CD4-positive, CD25-positive, alpha-beta regulatory T cell (primary cell): ENCODE data around the gene AFM. TPM values are rescaled to one million over a fixed set of nuclear protein-coding genes. Genes with fewer than 3 reads are reported as not detected.

ENCODE experiments used
- ATAC-seq, 2 donors: fragments of 150-1000 bp; cut with Tn5 transposase; one replicate each; pipeline ENCODE4 v1.10.0; 2021; ENCODE audit warnings: low read depth in 2 of 2, moderate number of reproducible peaks in 2 of 2, moderate library complexity in 1 of 2
- DNase-seq, 3 donors: peaks; one replicate each; pipeline versions ENCODE4 v3.0.0 to v3.0.0-alpha.2; 2012 to 2022; ENCODE audit warnings: mixed read lengths in 1 of 3
- H3K27ac ChIP-seq: one replicate; pipeline ENCODE4 v1.7.0; 2013; ENCODE audit warnings: mild to moderate bottlenecking, low read length; ENCODE audit not compliant: insufficient read depth, poor library complexity, severe bottlenecking
- H3K27me3 ChIP-seq: one replicate; pipeline ENCODE4 v1.7.0; 2013; ENCODE audit warnings: low read length; ENCODE audit not compliant: control insufficient read depth, insufficient read depth
- H3K36me3 ChIP-seq: one replicate; pipeline ENCODE4 v1.7.0; 2013; ENCODE audit warnings: mild to moderate bottlenecking, low read length, moderate library complexity; ENCODE audit not compliant: control insufficient read depth, insufficient read depth
- H3K4me1 ChIP-seq: 2 replicates; pipeline ENCODE4 v1.7.0; 2013; ENCODE audit warnings: mild to moderate bottlenecking, low read length; ENCODE audit not compliant: insufficient read depth, control insufficient read depth, poor library complexity, severe bottlenecking
- H3K4me3 ChIP-seq: one replicate; pipeline ENCODE4 v1.7.0; 2013; ENCODE audit warnings: low read depth, mild to moderate bottlenecking, low read length, moderate library complexity
- H3K9me3 ChIP-seq, 2 experiments: 1 replicate in 1 of 2; 2 replicates in 1 of 2; pipeline ENCODE4 v1.7.0; 2013; ENCODE audit warnings: low read length in 2 of 2, mild to moderate bottlenecking in 1 of 2, moderate library complexity in 1 of 2; ENCODE audit not compliant: control insufficient read depth in 2 of 2
- H3K27ac Mint-ChIP-seq, 3 donors: one replicate each; pipeline ENCODE4 v1.8.0; 2020 to 2022; ENCODE audit warnings: mild to moderate bottlenecking in 3 of 3, mixed read lengths in 3 of 3, moderate library complexity in 2 of 3
- H3K27me3 Mint-ChIP-seq: one replicate; pipeline ENCODE4 v1.8.0; 2022; ENCODE audit warnings: mild to moderate bottlenecking, mixed read lengths
- H3K36me3 Mint-ChIP-seq: one replicate; pipeline ENCODE4 v1.8.0; 2020; ENCODE audit warnings: mixed read lengths
- H3K4me1 Mint-ChIP-seq, 4 donors: one replicate each; pipeline ENCODE4 v1.8.0; 2020 to 2022; ENCODE audit warnings: mixed read lengths in 4 of 4, mild to moderate bottlenecking in 1 of 4
- H3K4me3 Mint-ChIP-seq, 4 donors: one replicate each; pipeline ENCODE4 v1.8.0; 2020 to 2022; ENCODE audit warnings: mild to moderate bottlenecking in 4 of 4, mixed read lengths in 4 of 4, moderate library complexity in 3 of 4
- H3K9me3 Mint-ChIP-seq, 7 donors: one replicate each; pipeline ENCODE4 v1.8.0; 2020 to 2022; ENCODE audit warnings: mixed read lengths in 7 of 7, mild to moderate bottlenecking in 3 of 7, moderate library complexity in 2 of 7
- polyA plus RNA-seq, 4 donors: library from polyadenylated mRNA; unstranded; fragments of 300-500 nt; fragmentation: Illumina TruSeq; gene quantifications; one replicate each; pipeline ENCODE4 v1.2.3, GENCODE V29; 2021
- total RNA-seq: library from RNA; stranded (reverse); gene quantifications from one replicate; pipeline ENCODE4 v1.2.3, GENCODE V29; 2022

The AFM gene
- total and polyA plus RNA-seq, 5 donors from 2014 or later = not detected

- Histone ChIP-seq H3K4me3 (no peak overlapping the region), H3K27ac (no peak overlapping the region), H3K27me3 (no peaks in the 10 kb centered on the region), H3K36me3 (no peaks in the 10 kb centered on the region), H3K4me1 (no peaks in the 10 kb centered on the region), H3K9me3 (no peaks in the 10 kb centered on the region)
- Mint-ChIP-seq H3K4me1 (no peaks in the 10 kb centered on the region), H3K36me3 (no peaks in the 10 kb centered on the region), H3K27me3 (no peaks in the 10 kb centered on the region), H3K9me3 (peaks cover 0 to 2% (median 0%) of the 10 kb centered on the region in 7 donors), H3K4me3 (no peak overlapping the region), H3K27ac (no peak overlapping the region)
- no peak for DNase-seq
- ATAC-seq = no peak
Observed at GRCh38 chr4:73445383-73446335, 35.9 kb upstream of the AFM start.

- H3K4me1 ChIP-seq = no peaks in the 10 kb centered on the region
- H3K9me3 ChIP-seq = no peaks in the 10 kb centered on the region
- H3K4me3 Mint-ChIP-seq = no peak overlapping the region
- H3K36me3 ChIP-seq = no peaks in the 10 kb centered on the region
- no peaks in the 10 kb centered on the region for H3K27me3 ChIP-seq
- DNase-seq (peak in 2 of 3 donors; percentile 12 to 51), ATAC-seq (peak; percentile 64 to 69)
- no peaks in the 10 kb centered on the region for H3K4me1 Mint-ChIP-seq
- no peaks in the 10 kb centered on the region for H3K27me3 Mint-ChIP-seq
- peaks cover 0 to 2% (median 0%) of the 10 kb centered on the region in 7 donors for H3K9me3 Mint-ChIP-seq
- H3K4me3 ChIP-seq = no peak overlapping the region
- no peaks in the 10 kb centered on the region for H3K36me3 Mint-ChIP-seq
- no peak overlapping the region for H3K27ac Mint-ChIP-seq
- no peak overlapping the region for H3K27ac ChIP-seq
Observed at GRCh38 chr4:73446336-73446938, 35.1 kb upstream of the AFM start.

GRCh38 chr4:73447671-73448070, 33.9 kb upstream of the AFM start:
- Histone ChIP-seq H3K9me3 (no peaks in the 10 kb centered on the region), H3K27me3 (no peaks in the 10 kb centered on the region), H3K4me1 (no peaks in the 10 kb centered on the region), H3K4me3 (no peak overlapping the region), H3K36me3 (no peaks in the 10 kb centered on the region), H3K27ac (no peak overlapping the region)
- Mint-ChIP-seq H3K9me3 (peaks cover 0 to 2% (median 0%) of the 10 kb centered on the region in 7 donors), H3K36me3 (no peaks in the 10 kb centered on the region), H3K4me3 (no peak overlapping the region), H3K27ac (no peak overlapping the region), H3K4me1 (no peaks in the 10 kb centered on the region), H3K27me3 (no peaks in the 10 kb centered on the region)
- DNase-seq (no peak), ATAC-seq (no peak)

DNA sequence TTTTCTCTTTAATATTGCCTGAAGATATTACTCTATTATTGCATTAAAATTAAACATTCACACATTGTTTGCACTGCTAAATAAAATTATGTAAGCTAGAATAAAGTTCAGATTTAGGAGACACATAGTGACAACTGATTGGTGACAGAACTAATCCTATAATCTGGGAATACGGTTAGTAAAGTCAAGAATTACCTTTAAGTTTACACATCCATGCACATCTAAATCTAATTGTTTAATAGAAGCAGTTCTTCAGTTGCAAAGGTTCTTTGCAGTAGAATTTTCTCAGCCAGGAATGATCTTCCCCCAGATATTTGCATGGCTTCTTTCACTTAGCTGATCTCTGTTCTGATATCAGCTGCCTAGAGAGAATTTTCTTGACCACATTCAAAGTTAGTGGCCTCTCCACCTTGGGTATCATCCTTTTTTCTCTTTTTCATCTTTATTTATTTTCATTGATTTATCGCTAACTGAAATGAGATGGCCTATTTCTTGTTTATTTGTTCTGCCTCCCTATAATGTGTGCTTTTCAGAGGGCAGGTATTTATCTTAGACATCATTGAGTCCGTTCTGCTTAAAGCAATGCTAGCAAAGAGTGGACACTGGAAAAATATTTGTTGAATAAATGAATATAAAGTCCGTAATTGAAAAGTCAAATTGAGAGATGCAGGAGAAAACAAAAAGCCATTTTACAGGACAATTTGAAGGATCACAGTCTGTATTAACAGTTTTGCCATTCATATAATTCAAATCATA, 32.9 kb upstream of the AFM start:
- no peaks in the 10 kb centered on the region for H3K27me3 ChIP-seq
- no peaks in the 10 kb centered on the region for H3K36me3 ChIP-seq
- H3K4me1 Mint-ChIP-seq = no peaks in the 10 kb centered on the region
- H3K4me3 Mint-ChIP-seq = no peak overlapping the region
- H3K4me3 ChIP-seq = no peak overlapping the region
- ATAC-seq = no peak
- no peak overlapping the region for H3K27ac ChIP-seq
- no peak for DNase-seq
- no peaks in the 10 kb centered on the region for H3K9me3 ChIP-seq
- H3K36me3 Mint-ChIP-seq = no peaks in the 10 kb centered on the region
- peaks cover 0 to 2% (median 0%) of the 10 kb centered on the region in 7 donors for H3K9me3 Mint-ChIP-seq
- no peaks in the 10 kb centered on the region for H3K4me1 ChIP-seq
- H3K27me3 Mint-ChIP-seq = no peaks in the 10 kb centered on the region
- H3K27ac Mint-ChIP-seq = no peak overlapping the region

- Histone ChIP-seq H3K4me1 (no peaks in the 10 kb centered on the region), H3K4me3 (no peak overlapping the region), H3K27ac (no peak overlapping the region), H3K9me3 (no peaks in the 10 kb centered on the region), H3K27me3 (no peaks in the 10 kb centered on the region), H3K36me3 (no peaks in the 10 kb centered on the region)
- Mint-ChIP-seq H3K36me3 (no peaks in the 10 kb centered on the region), H3K9me3 (peaks cover 0 to 2% (median 0%) of the 10 kb centered on the region in 7 donors), H3K27me3 (no peaks in the 10 kb centered on the region), H3K27ac (no peak overlapping the region), H3K4me1 (no peaks in the 10 kb centered on the region), H3K4me3 (no peak overlapping the region)
- ATAC-seq = no peak
- no peak for DNase-seq
Observed at GRCh38 chr4:73450398-73451004, 31.0 kb upstream of the AFM start.

- ATAC-seq (no peak), DNase-seq (no peak)
- H3K27me3 Mint-ChIP-seq = no peaks in the 10 kb centered on the region
- no peak overlapping the region for H3K4me3 Mint-ChIP-seq
- Histone ChIP-seq H3K36me3 (no peaks in the 10 kb centered on the region), H3K27me3 (no peaks in the 10 kb centered on the region), H3K4me1 (no peaks in the 10 kb centered on the region), H3K9me3 (no peaks in the 10 kb centered on the region), H3K4me3 (no peak overlapping the region), H3K27ac (no peak overlapping the region)
- H3K27ac Mint-ChIP-seq = no peak overlapping the region
- H3K36me3 Mint-ChIP-seq = no peaks in the 10 kb centered on the region
- peaks cover 0 to 3% (median 0%) of the 10 kb centered on the region in 7 donors for H3K9me3 Mint-ChIP-seq
- no peaks in the 10 kb centered on the region for H3K4me1 Mint-ChIP-seq
Observed at GRCh38 chr4:73451404-73451803, 30.1 kb upstream of the AFM start.

GRCh38 chr4:73451981-73452747, 29.4 kb upstream of the AFM start:
- no peak for ATAC-seq
- H3K27ac Mint-ChIP-seq = peak overlapping the region in 1 of 3 donors; percentile 3
- H3K4me3 Mint-ChIP-seq = no peak overlapping the region
- Histone ChIP-seq H3K27me3 (no peaks in the 10 kb centered on the region), H3K36me3 (no peaks in the 10 kb centered on the region), H3K27ac (no peak overlapping the region), H3K4me3 (no peak overlapping the region), H3K4me1 (no peaks in the 10 kb centered on the region), H3K9me3 (no peaks in the 10 kb centered on the region)
- peaks cover 0 to 5% (median 0%) of the 10 kb centered on the region in 7 donors for H3K9me3 Mint-ChIP-seq
- no peaks in the 10 kb centered on the region for H3K36me3 Mint-ChIP-seq
- no peak for DNase-seq
- no peaks in the 10 kb centered on the region for H3K4me1 Mint-ChIP-seq
- no peaks in the 10 kb centered on the region for H3K27me3 Mint-ChIP-seq
